HAP-1 (cell line): ENCODE measurements around the gene PAK2.
"Not testable (repeated sequence)": the region's sequence is repeated elsewhere in the genome, so short reads cannot be mapped to it uniquely, and the experiment has no call there.

ENCODE experiments used
- DNase-seq, 2 experiments: peaks; one replicate each; pipeline ENCODE4 v3.0.0-alpha.2; 2016 to 2020; ENCODE audit warnings: low spot score in 2 of 2
- H3K27me3 ChIP-seq: fragments of 250-450 bp; sonication (Bioruptor Pico); 2 replicates; pipeline ENCODE4 v1.5.1; 2020; ENCODE audit warnings: low read depth, mild to moderate bottlenecking, moderate library complexity
- H3K36me3 ChIP-seq: fragments of 250-450 bp; sonication (Bioruptor Pico); replicated peaks from 2 replicates; pipeline ENCODE4 v1.5.1; 2020; ENCODE audit warnings: mild to moderate bottlenecking
- H3K4me1 ChIP-seq: fragments of 250-450 bp; sonication (Bioruptor Pico); 2 replicates; pipeline ENCODE4 v1.5.1; 2020; ENCODE audit warnings: mild to moderate bottlenecking
- H3K4me3 ChIP-seq: fragments of 250-450 bp; sonication (Bioruptor Pico); 2 replicates; pipeline ENCODE4 v1.5.1; 2020; ENCODE audit warnings: mild to moderate bottlenecking, moderate library complexity
- H3K9me3 ChIP-seq: fragments of 250-450 bp; sonication (Bioruptor Pico); 2 replicates; pipeline ENCODE4 v1.5.1; 2020; ENCODE audit warnings: mild to moderate bottlenecking, moderate library complexity
- in situ Hi-C: fragments of 300-500 bp; cut with MboI; formaldehyde crosslinking; loops from 3 replicates; pipeline ENCODE4 v1.14.3; 2020; ENCODE audit warnings: low sequenced_read_pairs, inconsistent platforms, mixed read lengths

PAK2 gene

DNA sequence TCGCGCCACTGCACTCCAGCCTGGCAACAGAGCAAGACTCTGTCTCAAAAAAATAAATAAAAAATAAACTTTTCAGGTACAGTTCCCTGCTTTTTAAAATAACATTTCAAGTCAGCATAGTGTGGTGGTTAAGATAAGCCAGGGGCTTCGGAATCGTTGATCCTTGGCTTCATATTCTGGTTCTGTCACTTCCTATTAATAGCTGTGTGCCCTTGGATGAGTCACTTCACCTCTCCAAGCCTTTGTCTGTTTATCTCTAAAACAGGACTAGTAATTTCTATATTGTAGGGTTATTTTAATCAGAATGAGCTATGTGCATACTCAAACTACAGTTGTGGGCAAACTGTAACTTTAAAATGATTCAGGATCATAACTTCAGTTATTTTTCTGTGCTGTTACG, 74.2 kb downstream of the PAK2 start:
- in situ Hi-C loops: no loop called here
- H3K9me3 ChIP-seq: no peaks in the 10 kb centered on the region
- no peak for DNase-seq
- H3K4me3 ChIP-seq: no peak overlapping the region
- H3K27me3 ChIP-seq: no peaks in the 10 kb centered on the region
- H3K36me3 ChIP-seq: peaks cover 53% of the 10 kb centered on the region
- H3K4me1 ChIP-seq: no peaks in the 10 kb centered on the region

- Histone ChIP-seq H3K4me1 (no peaks in the 10 kb centered on the region), H3K4me3 (no peak overlapping the region), H3K9me3 (no peaks in the 10 kb centered on the region), H3K27me3 (no peaks in the 10 kb centered on the region), H3K36me3 (peaks cover 63% of the 10 kb centered on the region)
- in situ Hi-C loops: no loop called here
- no peak for DNase-seq
These were observed 82.2 kb downstream of the PAK2 start for GRCh38 chr3:196821806-196822355.

- DNase-seq, H3K4me3 ChIP-seq, H3K9me3 ChIP-seq, in situ Hi-C loops, H3K4me1 ChIP-seq, H3K27me3 ChIP-seq: not testable (repeated sequence)
- H3K36me3 ChIP-seq: peaks cover 19% of the 10 kb centered on the region
These were observed 90.0 kb downstream of the PAK2 start for GRCh38 chr3:196829651-196830050.

GRCh38 chr3:196835086-196835485, 95.4 kb downstream of the PAK2 start:
- no peaks in the 10 kb centered on the region for H3K9me3 ChIP-seq
- no peak overlapping the region for H3K4me3 ChIP-seq
- no peaks in the 10 kb centered on the region for H3K4me1 ChIP-seq
- in situ Hi-C loops: no loop called here
- no peaks in the 10 kb centered on the region for H3K27me3 ChIP-seq
- peaks cover 7% of the 10 kb centered on the region for H3K36me3 ChIP-seq
- DNase-seq: no peak

DNA sequence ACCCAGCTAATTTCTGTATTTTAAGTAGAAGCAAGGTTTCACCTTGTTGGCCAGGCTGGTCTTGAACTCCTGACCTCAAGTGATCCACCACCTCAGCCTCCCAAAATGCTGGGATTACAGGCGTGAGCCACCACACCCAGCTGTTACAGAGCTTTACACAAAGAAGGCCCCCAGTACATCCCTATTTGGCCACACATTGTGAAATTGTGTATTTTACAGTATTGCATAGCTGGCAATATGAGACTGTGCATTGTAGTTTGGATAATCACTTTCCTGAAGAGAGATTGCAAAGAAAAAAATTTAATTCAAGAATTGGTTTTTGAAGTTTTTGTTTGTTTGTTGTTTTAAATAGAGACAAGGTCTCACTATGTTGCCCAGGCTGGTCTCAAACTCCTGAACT, 97.0 kb downstream of the PAK2 start:
- H3K36me3 ChIP-seq, in situ Hi-C loops, DNase-seq: not testable (repeated sequence)

GRCh38 chr3:196837819-196838420, 98.3 kb downstream of the PAK2 start:
- H3K4me3 ChIP-seq: no peak overlapping the region
- no peaks in the 10 kb centered on the region for H3K9me3 ChIP-seq
- no peaks in the 10 kb centered on the region for H3K4me1 ChIP-seq
- H3K36me3 ChIP-seq: no peaks in the 10 kb centered on the region; the same call in 1 of the 2 replicates
- in situ Hi-C loops: no loop called here
- no peaks in the 10 kb centered on the region for H3K27me3 ChIP-seq
- peak; percentile 29 to 83 for DNase-seq

More for the DNA sequence above, 97.0 kb downstream of the PAK2 start:
- H3K9me3 ChIP-seq, H3K4me1 ChIP-seq, H3K27me3 ChIP-seq, H3K4me3 ChIP-seq: not testable (repeated sequence)

DNA sequence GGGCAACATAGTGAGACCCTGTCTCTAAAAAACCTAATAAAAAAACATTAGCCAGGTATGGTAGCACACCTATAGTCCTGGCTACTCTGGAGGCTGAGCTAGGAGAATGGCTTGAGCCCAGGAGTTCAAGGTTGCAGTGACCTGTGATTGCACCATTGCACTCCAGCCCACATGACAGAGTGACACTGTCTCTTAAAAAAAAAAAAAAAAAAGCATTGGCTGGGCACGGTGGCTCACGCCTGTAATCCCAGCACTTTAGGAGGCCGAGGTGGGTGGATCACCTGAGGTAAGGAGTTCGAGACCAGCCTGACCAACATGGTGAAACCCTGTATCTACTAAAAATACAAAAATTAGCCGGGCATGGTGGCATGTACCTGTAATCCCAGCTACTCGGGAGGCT, 99.7 kb downstream of the PAK2 start:
- H3K9me3 ChIP-seq, H3K27me3 ChIP-seq, DNase-seq, H3K4me1 ChIP-seq, H3K36me3 ChIP-seq, in situ Hi-C loops, H3K4me3 ChIP-seq: not testable (repeated sequence)

DNA sequence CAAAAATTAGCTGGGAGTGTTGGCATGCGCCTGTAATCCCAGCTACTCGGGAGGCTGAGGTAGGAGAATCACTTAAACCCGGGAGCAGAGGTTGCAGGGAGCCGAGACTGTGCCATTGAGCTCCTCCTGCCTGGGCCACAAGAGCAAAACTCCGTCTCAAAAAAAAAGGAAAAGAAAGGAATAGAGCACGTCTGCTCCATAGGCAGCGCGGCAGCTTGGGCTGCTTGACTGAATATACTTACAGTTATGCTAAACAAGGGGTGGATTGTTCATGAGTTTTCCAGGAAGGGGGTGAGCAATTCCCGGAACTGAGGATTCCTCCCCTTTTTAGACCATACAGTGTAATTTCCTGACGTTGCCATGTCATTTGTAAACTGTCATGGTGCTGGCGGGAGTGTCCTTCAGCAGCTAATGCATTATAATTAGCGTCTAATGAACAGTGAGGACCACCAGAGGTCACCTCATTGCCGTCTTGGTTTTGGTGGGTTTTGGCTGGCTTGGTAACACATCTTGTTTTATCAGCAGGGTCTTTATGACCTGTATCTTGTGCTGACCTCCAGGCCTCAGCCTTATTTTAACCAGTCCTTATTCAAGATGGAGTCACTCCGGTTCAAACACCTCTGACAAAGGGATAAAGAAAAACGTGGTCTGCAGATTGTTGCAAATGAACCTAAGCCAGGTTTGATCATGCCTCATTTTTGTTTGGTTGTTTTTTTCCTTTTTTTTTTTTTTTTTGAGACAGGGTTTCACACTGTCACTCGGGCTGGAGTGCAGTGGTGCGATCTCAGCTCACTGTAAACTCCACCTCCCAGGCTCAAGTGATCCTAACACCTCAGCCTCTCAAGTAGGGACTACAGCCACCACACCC, 103.1 kb downstream of the PAK2 start:
- Histone ChIP-seq H3K4me1 (no peaks in the 10 kb centered on the region), H3K27me3 (no peaks in the 10 kb centered on the region), H3K9me3 (peaks cover 7% of the 10 kb centered on the region), H3K4me3 (no peak overlapping the region), H3K36me3 (no peaks in the 10 kb centered on the region)
- no peak for DNase-seq
- in situ Hi-C loops: no loop called here

- no peak overlapping the region for H3K4me3 ChIP-seq
- peaks cover 12% of the 10 kb centered on the region for H3K9me3 ChIP-seq
- H3K36me3 ChIP-seq: no peaks in the 10 kb centered on the region
- no peaks in the 10 kb centered on the region for H3K27me3 ChIP-seq
- no peak for DNase-seq
- no peaks in the 10 kb centered on the region for H3K4me1 ChIP-seq
- in situ Hi-C loops: no loop called here
These were observed 103.9 kb downstream of the PAK2 start for GRCh38 chr3:196843435-196844110.

- H3K4me1 ChIP-seq, in situ Hi-C loops: not testable (repeated sequence)
These were observed 104.9 kb downstream of the PAK2 start for GRCh38 chr3:196844235-196845219.

DNA sequence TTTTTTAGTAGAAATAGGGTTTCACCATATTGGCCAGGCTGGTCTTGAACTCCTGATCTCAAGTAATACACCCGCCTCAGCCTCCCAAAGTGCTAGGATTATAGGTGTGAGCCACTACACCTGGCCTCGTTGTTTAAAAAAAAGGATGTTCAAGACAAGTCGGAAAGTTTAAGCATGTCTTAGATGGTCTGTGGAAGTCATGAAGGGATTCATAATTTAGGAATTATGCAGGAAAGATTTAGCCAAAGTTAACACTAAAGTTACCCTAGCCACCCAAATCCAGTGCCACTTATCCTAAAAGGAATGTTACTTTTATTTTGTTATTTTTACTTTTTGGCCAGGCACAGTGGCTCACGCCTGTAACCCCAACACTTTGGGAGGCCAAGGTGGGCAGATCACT, 108.7 kb downstream of the PAK2 start:
- H3K27me3 ChIP-seq, DNase-seq, in situ Hi-C loops: not testable (repeated sequence)

More at GRCh38 chr3:196844235-196845219, 104.9 kb downstream of the PAK2 start:
- not testable (repeated sequence) for H3K36me3 ChIP-seq, DNase-seq, H3K27me3 ChIP-seq, H3K4me3 ChIP-seq
- peaks cover 17% of the 10 kb centered on the region for H3K9me3 ChIP-seq

DNA sequence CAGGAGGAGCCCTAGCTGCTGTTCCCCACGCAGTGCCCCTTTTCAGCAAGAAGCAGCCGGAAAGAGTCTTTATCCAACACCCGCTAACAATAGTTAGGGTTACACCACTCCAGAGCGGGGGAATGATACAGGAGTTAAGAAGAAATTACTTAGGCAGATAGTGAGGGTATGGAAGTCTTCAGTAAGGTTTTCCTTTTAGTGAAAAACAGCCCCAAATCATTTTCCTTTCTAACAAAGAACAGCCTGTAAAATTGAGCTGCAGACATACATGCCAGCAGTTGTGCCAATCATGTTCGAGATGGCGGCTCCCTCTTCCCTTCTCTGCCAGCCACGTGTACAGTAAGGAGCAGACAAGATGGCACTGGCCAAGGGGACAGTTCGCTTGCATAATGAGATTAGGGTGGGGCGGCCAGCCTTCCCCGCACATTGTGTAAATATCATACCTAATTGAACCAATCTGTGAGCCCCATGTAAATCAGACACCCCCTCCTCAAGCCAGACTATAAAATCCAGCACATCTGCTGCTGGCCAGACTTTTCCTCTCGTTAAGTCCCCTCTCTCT, 109.6 kb downstream of the PAK2 start:
- peaks cover 17% of the 10 kb centered on the region for H3K9me3 ChIP-seq
- no peaks in the 10 kb centered on the region for H3K27me3 ChIP-seq
- H3K36me3 ChIP-seq: no peaks in the 10 kb centered on the region
- H3K4me3 ChIP-seq: no peak overlapping the region
- DNase-seq: no peak
- no peaks in the 10 kb centered on the region for H3K4me1 ChIP-seq
- in situ Hi-C loops: no loop called here

More for the DNA sequence above, 108.7 kb downstream of the PAK2 start:
- H3K9me3 ChIP-seq: peaks cover 17% of the 10 kb centered on the region
- H3K4me1 ChIP-seq, H3K36me3 ChIP-seq, H3K4me3 ChIP-seq: not testable (repeated sequence)

DNA sequence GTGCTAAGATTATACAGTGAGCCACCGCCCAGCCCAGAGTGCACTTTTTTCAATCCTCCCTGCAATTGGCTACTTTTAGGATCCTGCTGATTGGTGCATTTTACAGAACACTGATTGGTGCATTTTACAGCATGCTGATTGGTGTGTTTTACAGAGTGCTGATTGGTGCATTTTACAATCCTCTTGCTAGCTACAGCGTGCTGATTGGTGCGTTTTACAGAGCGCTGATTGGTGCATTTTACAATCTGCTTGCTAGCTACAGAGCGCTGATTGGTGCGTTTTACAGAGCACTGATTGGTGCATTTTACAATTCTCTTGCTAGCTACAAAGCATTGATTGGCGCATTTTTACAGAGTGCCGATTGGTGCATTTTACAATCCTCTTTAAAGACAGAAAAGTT, 123.3 kb downstream of the PAK2 start:
- H3K4me3 ChIP-seq, in situ Hi-C loops, H3K4me1 ChIP-seq, H3K27me3 ChIP-seq, H3K36me3 ChIP-seq, DNase-seq: not testable (repeated sequence)
- peaks cover 12% of the 10 kb centered on the region for H3K9me3 ChIP-seq
